Measurements from ENCODE around the gene DNAI4.

Gene DNAI4

DNA sequence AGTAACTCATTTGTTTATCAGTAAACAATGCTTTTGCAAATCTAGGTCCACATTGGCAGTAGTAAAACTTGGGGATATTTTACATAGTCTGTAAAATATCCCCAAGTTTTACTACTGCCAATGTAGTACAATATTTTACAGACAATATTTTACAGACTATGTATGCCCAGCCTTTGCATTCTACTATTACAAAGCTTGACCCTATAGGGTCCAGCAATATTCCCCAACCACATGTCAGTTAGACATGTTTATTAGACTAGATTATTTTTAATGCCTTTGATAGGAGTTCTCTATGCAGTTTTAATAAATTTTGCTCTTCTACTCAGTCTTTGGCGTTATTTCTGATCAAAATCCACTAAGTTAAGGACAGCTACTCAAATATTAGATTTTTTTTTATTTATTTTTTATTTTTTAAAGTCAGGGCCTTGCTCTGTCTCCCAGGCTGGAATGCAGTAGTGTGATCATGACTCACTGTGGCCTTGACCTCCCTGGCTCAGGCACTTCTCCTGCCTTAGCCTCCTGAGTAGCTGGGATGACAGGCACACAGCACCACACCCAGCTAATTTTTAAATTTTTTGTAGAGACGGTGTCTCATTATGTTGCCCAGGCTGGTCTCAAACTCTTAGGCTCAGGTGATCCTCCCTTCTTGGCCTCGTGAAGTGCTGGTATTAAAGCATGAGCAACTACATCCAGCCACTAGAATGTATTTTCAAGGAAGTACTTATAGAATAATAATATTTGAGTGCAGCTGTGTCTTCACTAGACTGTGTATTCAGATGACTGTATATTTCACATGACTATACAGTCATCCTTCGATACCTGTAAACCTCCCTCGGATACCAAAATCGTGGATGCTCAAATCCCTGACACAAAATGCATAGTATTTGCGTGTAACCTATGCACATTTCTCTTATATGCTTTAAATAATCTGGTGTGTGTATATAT is 19.9 kb upstream of the DNAI4 start:
- Histone ChIP-seq H3K27ac (ENCODE audit: low read depth, low read length) (no peak overlapping the region), H3K23ac (ENCODE audit: low read length) (no peak overlapping the region), H2BK5ac (ENCODE audit: low read depth, low read length, poor library complexity) (no peak overlapping the region), H3K79me2 (ENCODE audit: control insufficient read depth, insufficient read depth, low read length, poor library complexity) (no peaks in the 10 kb centered on the region), H4K91ac (ENCODE audit: low read depth, low read length) (no peak overlapping the region), H2AK5ac (ENCODE audit: low read length) (no peak overlapping the region), H3K4me1 (ENCODE audit: control insufficient read depth in 1 of 2, insufficient read depth in 2 of 2, low read length in 2 of 2) (peaks cover 0 to 3% of the 10 kb centered on the region in 2 experiments), H4K12ac (ENCODE audit: low read depth, low read length) (no peak overlapping the region), H3K14ac (ENCODE audit: low read length) (no peak overlapping the region), H3K79me1 (ENCODE audit: low read length) (no peaks in the 10 kb centered on the region), H3K27me3 (ENCODE audit: insufficient read depth, low read length) (no peaks in the 10 kb centered on the region), H2BK120ac (ENCODE audit: insufficient read depth, low read length, poor library complexity) (no peak overlapping the region), H3K4me2 (ENCODE audit: low read length) (no peak overlapping the region), H2BK12ac (ENCODE audit: low read length) (no peak overlapping the region), H3K9ac (ENCODE audit: low read length) (no peak overlapping the region), H3K4me3 (ENCODE audit: low read depth, low read length) (no peak overlapping the region), H4K8ac (ENCODE audit: low read depth, low read length) (no peak overlapping the region), H3K18ac (ENCODE audit: low read length) (no peak overlapping the region), H3K36me3 (ENCODE audit: control insufficient read depth in 1 of 2, insufficient read depth in 2 of 2, low read length in 2 of 2) (peaks cover 6 to 16% of the 10 kb centered on the region in 2 experiments), H3K9me3 (ENCODE audit: insufficient read depth, low read depth, low read length) (no peaks in the 10 kb centered on the region), H2AFZ (ENCODE audit: insufficient read depth, low read length, poor library complexity) (no peak overlapping the region), H3K4ac (ENCODE audit: low read depth, low read length) (no peak overlapping the region)
- DNase-seq: peak; percentile 29 to 37
- no CpG with 5 or more reads among the region's 7 CpGs for WGBS (ENCODE audit: extremely low coverage, insufficient coverage, insufficient read length)

DNA sequence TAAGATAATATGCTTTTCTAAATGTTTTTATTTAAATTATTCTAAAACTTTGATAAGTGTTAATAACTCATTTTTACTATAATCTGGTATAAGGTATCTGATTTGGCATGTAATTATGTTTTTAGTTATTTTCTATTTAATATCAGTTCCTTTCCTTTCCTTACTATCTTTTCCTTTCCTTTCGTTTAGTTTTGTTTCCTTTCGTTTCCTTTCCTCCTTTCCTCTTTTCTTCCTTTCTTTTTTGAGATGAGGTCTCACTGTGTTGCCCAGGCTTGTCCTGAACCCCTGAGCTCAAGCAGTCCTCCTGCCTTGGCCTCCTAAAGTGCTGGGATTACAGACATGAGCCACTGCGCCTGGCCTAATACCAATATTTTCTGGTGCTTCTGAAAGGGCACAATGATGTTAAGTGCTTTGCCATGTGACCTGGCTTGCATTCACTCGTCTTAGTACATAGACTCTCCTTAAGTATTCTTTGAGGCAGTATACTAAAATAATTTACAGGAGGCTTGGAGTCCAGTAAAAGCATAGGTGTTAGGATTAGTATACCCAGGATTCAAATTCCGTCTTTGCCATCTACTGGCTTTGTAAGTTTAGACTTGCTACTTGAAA is 18.8 kb upstream of the DNAI4 start:
- H3K79me2 ChIP-seq (ENCODE audit: control insufficient read depth, insufficient read depth, low read length, poor library complexity): no peaks in the 10 kb centered on the region
- H4K91ac ChIP-seq (ENCODE audit: low read depth, low read length): no peak overlapping the region
- no peak overlapping the region for H3K4me3 ChIP-seq (ENCODE audit: low read depth, low read length)
- H4K12ac ChIP-seq (ENCODE audit: low read depth, low read length): no peak overlapping the region
- H2BK120ac ChIP-seq (ENCODE audit: insufficient read depth, low read length, poor library complexity): no peak overlapping the region
- no peak overlapping the region for H2BK5ac ChIP-seq (ENCODE audit: low read depth, low read length, poor library complexity)
- no peak overlapping the region for H3K9ac ChIP-seq (ENCODE audit: low read length)
- no peak overlapping the region for H2AK5ac ChIP-seq (ENCODE audit: low read length)
- H3K14ac ChIP-seq (ENCODE audit: low read length): no peak overlapping the region
- no peak overlapping the region for H3K18ac ChIP-seq (ENCODE audit: low read length)
- H2AFZ ChIP-seq (ENCODE audit: insufficient read depth, low read length, poor library complexity): no peak overlapping the region
- H3K27ac ChIP-seq (ENCODE audit: low read depth, low read length): no peak overlapping the region
- no peaks in the 10 kb centered on the region for H3K27me3 ChIP-seq (ENCODE audit: insufficient read depth, low read length)
- H3K23ac ChIP-seq (ENCODE audit: low read length): no peak overlapping the region
- no peaks in the 10 kb centered on the region for H3K79me1 ChIP-seq (ENCODE audit: low read length)
- no CpG with 5 or more reads among the region's 5 CpGs for WGBS (ENCODE audit: extremely low coverage, insufficient coverage, insufficient read length)
- H4K8ac ChIP-seq (ENCODE audit: low read depth, low read length): no peak overlapping the region
- DNase-seq: no peak
- H3K4ac ChIP-seq (ENCODE audit: low read depth, low read length): no peak overlapping the region
- H3K4me2 ChIP-seq (ENCODE audit: low read length): no peak overlapping the region
- H2BK12ac ChIP-seq (ENCODE audit: low read length): no peak overlapping the region
- H3K9me3 ChIP-seq (ENCODE audit: insufficient read depth, low read depth, low read length): no peaks in the 10 kb centered on the region
- peaks cover 6 to 13% of the 10 kb centered on the region in 2 experiments for H3K36me3 ChIP-seq (ENCODE audit: control insufficient read depth in 1 of 2, insufficient read depth in 2 of 2, low read length in 2 of 2)
- H3K4me1 ChIP-seq (ENCODE audit: control insufficient read depth in 1 of 2, insufficient read depth in 2 of 2, low read length in 2 of 2): peaks cover 0 to 3% of the 10 kb centered on the region in 2 experiments

DNA sequence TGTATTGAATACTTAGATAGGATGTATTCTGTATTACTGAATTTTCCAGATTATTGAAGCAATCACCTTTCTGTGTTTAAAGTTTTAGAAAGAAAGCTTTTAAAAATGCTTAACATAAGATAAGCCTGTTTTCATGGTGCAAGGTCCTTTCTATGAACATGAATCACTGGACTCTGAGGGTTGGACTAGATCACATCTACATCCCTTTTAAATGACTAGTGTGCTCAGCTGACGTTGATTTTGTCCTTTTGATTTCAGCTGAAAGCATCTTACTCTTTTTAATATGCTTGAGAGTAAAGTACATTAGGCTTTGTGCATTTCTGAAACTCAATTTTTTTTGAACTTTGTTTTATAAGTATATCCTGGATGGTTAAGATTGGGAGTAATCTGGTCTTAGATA is 16.3 kb upstream of the DNAI4 start:
- no CpG with 5 or more reads among the region's 1 CpG for WGBS (ENCODE audit: extremely low coverage, insufficient coverage, insufficient read length)

DNA sequence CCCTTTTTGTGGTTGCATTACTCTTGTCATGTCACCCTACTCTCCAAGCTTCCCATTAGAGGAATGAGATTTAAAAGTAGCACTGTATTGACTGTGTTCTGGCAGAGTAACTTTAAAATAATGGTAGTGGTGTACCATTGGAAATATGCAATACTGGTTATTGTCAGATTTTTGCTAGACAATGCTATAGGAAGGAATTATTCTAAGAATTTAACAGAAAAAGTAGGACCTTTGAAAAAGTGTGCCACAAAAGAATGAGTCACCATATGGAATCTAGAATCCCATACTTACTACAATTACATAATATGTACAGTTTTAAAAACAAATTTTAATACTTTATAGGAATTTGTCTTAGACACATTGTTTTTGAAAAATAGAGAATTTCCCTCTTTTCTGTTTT is 14.0 kb upstream of the DNAI4 start:
- no peaks in the 10 kb centered on the region for H3K9me3 ChIP-seq (ENCODE audit: insufficient read depth, low read depth, low read length)
- H3K4ac ChIP-seq (ENCODE audit: low read depth, low read length): no peak overlapping the region
- H3K9ac ChIP-seq (ENCODE audit: low read length): no peak overlapping the region
- no peak overlapping the region for H2AK5ac ChIP-seq (ENCODE audit: low read length)
- no peak overlapping the region for H3K18ac ChIP-seq (ENCODE audit: low read length)
- H4K8ac ChIP-seq (ENCODE audit: low read depth, low read length): no peak overlapping the region
- H3K14ac ChIP-seq (ENCODE audit: low read length): no peak overlapping the region
- H3K23ac ChIP-seq (ENCODE audit: low read length): no peak overlapping the region
- H3K4me2 ChIP-seq (ENCODE audit: low read length): no peak overlapping the region
- peak in 1 of 2 donors; percentile 51 for DNase-seq
- H2AFZ ChIP-seq (ENCODE audit: insufficient read depth, low read length, poor library complexity): no peak overlapping the region
- H2BK120ac ChIP-seq (ENCODE audit: insufficient read depth, low read length, poor library complexity): no peak overlapping the region
- peaks cover 7% of the 10 kb centered on the region for H3K79me2 ChIP-seq (ENCODE audit: control insufficient read depth, insufficient read depth, low read length, poor library complexity)
- peaks cover 0 to 1% of the 10 kb centered on the region in 2 experiments for H3K4me1 ChIP-seq (ENCODE audit: control insufficient read depth in 1 of 2, insufficient read depth in 2 of 2, low read length in 2 of 2)
- no peaks in the 10 kb centered on the region for H3K27me3 ChIP-seq (ENCODE audit: insufficient read depth, low read length)
- no peak overlapping the region for H3K4me3 ChIP-seq (ENCODE audit: low read depth, low read length)
- H3K36me3 ChIP-seq (ENCODE audit: control insufficient read depth in 1 of 2, insufficient read depth in 2 of 2, low read length in 2 of 2): peaks cover 3 to 5% of the 10 kb centered on the region in 2 experiments
- no peak overlapping the region for H3K27ac ChIP-seq (ENCODE audit: low read depth, low read length)
- H3K79me1 ChIP-seq (ENCODE audit: low read length): no peaks in the 10 kb centered on the region
- no peak overlapping the region for H4K12ac ChIP-seq (ENCODE audit: low read depth, low read length)
- H2BK12ac ChIP-seq (ENCODE audit: low read length): no peak overlapping the region
- H2BK5ac ChIP-seq (ENCODE audit: low read depth, low read length, poor library complexity): no peak overlapping the region
- H4K91ac ChIP-seq (ENCODE audit: low read depth, low read length): no peak overlapping the region

More for the DNA sequence above, 16.3 kb upstream of the DNAI4 start:
- Histone ChIP-seq H2BK120ac (ENCODE audit: insufficient read depth, low read length, poor library complexity) (no peak overlapping the region), H3K4me2 (ENCODE audit: low read length) (no peak overlapping the region), H3K4me3 (ENCODE audit: low read depth, low read length) (no peak overlapping the region), H2AFZ (ENCODE audit: insufficient read depth, low read length, poor library complexity) (no peak overlapping the region), H3K27me3 (ENCODE audit: insufficient read depth, low read length) (no peaks in the 10 kb centered on the region), H3K18ac (ENCODE audit: low read length) (no peak overlapping the region), H3K9ac (ENCODE audit: low read length) (no peak overlapping the region), H2AK5ac (ENCODE audit: low read length) (no peak overlapping the region), H4K12ac (ENCODE audit: low read depth, low read length) (no peak overlapping the region), H3K4ac (ENCODE audit: low read depth, low read length) (no peak overlapping the region), H3K23ac (ENCODE audit: low read length) (no peak overlapping the region), H3K27ac (ENCODE audit: low read depth, low read length) (no peak overlapping the region), H3K36me3 (ENCODE audit: control insufficient read depth in 1 of 2, insufficient read depth in 2 of 2, low read length in 2 of 2) (peaks cover 6 to 9% of the 10 kb centered on the region in 2 experiments), H3K79me1 (ENCODE audit: low read length) (no peaks in the 10 kb centered on the region), H3K4me1 (ENCODE audit: control insufficient read depth in 1 of 2, insufficient read depth in 2 of 2, low read length in 2 of 2) (peaks cover 0 to 4% of the 10 kb centered on the region in 2 experiments), H2BK5ac (ENCODE audit: low read depth, low read length, poor library complexity) (no peak overlapping the region), H4K8ac (ENCODE audit: low read depth, low read length) (no peak overlapping the region), H3K14ac (ENCODE audit: low read length) (no peak overlapping the region), H3K9me3 (ENCODE audit: insufficient read depth, low read depth, low read length) (no peaks in the 10 kb centered on the region), H4K91ac (ENCODE audit: low read depth, low read length) (no peak overlapping the region), H3K79me2 (ENCODE audit: control insufficient read depth, insufficient read depth, low read length, poor library complexity) (peaks cover 4% of the 10 kb centered on the region), H2BK12ac (ENCODE audit: low read length) (no peak overlapping the region)
- no peak for DNase-seq
